ENCODE results near the gene ZBTB11. TPM values are rescaled to one million over a fixed set of nuclear protein-coding genes. Genes with fewer than 3 reads are reported as not detected.
A peak's percentile ranks its signal among the peaks of the same experiment; 100 is the strongest.

ZBTB11 gene
- total and polyA plus RNA-seq, 9 of the 15 experiments (the other 6 are each of a cell fraction or from before 2014, with no cell fraction given) = 6.2 to 31.9 (median 21.4) TPM

DNA sequence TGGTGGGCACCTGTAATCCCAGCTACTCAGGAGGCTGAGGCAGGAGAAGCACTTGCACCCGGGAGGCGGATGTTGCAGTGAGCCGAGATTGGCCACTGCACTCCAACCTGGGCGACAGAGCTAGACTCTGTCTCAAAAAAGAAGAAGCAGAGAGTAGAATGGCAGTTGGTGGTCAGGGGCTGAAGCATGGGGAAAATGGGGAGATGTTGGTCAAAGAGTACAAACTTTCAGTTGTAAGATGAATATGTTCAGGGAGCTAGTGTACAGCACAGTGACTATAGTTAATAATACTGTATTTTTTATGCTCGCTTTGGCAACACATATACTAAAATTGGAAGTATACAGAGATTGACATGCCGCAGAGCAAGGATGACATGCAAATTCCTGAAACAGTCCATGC is 61.4 kb downstream of the ZBTB11 start:
- CTCF ChIA-PET (ENCODE audit: low intra/inter-chr PET ratio) = no interaction called here
- in situ Hi-C loops (cut with MboI) (no loop called here), intact Hi-C loops (cut with micrococcal nuclease) (no loop called here)
- Histone ChIP-seq H3K4me1 (replicated peaks in 1 of 2; ENCODE audit: control insufficient read depth in 2 of 2, insufficient read depth in 2 of 2, low read length in 2 of 2) (peaks cover 0 to 4% of the 10 kb centered on the region in 2 experiments; a peak in 2 of 5 replicates), H3K9ac (ENCODE audit: insufficient read depth in 1 of 2, low read depth in 2 of 2, low read length in 2 of 2) (no peak overlapping the region), H4K20me1 (replicated peaks; ENCODE audit: control insufficient read depth, insufficient read depth, low read length) (no peaks in the 10 kb centered on the region; the same call in 1 of the 2 replicates), H3K9me3 (replicated peaks; ENCODE audit: control insufficient read depth, insufficient read depth, low read depth, low read length) (no peaks in the 10 kb centered on the region), H3K79me2 (ENCODE audit: control insufficient read depth, insufficient read depth, low read length) (no peaks in the 10 kb centered on the region; the same call in 1 of the 3 replicates), H3K36me3 (ENCODE audit: control insufficient read depth, insufficient read depth, low read length) (peaks cover 32% of the 10 kb centered on the region; the same call in 2 of the 3 replicates), H3K4me3 (no peak overlapping the region), H3K27me3 (ENCODE audit: control insufficient read depth in 2 of 2, insufficient read depth in 2 of 2, low read length in 2 of 2) (no peaks in the 10 kb centered on the region), H3K4me2 (ENCODE audit: insufficient read depth, low read length) (no peak overlapping the region), H3K27ac (ENCODE audit: extremely low read depth, low read depth, low read length) (no peak overlapping the region), H2AFZ (ENCODE audit: low read depth, low read length) (no peak overlapping the region), H3K9me1 (ENCODE audit: control insufficient read depth, insufficient read depth, low read length) (no peaks in the 10 kb centered on the region)
- TF ChIP-seq MTA3 (IDR thresholded peaks at IDR 0.05; ENCODE audit: borderline replicate concordance) (no peak), ZNF217 (CRISPR knock-in tag; IDR thresholded peaks at IDR 0.05) (no peak), RREB1 (CRISPR knock-in tag; IDR thresholded peaks at IDR 0.05) (no peak), POLR2G (IDR thresholded peaks at IDR 0.05; ENCODE audit: low read depth, low read length) (0 out of 2 replicates have a peak, but pooled peaks have one; percentile 19), TCF7L2 (IDR thresholded peaks at IDR 0.05; ENCODE audit: low read depth, low read length) (no peak), VEZF1 (CRISPR knock-in tag; IDR thresholded peaks at IDR 0.05) (no peak), CHAMP1 (IDR thresholded peaks at IDR 0.05) (no peak)
- TF ChIP-seq, protein P1, sequence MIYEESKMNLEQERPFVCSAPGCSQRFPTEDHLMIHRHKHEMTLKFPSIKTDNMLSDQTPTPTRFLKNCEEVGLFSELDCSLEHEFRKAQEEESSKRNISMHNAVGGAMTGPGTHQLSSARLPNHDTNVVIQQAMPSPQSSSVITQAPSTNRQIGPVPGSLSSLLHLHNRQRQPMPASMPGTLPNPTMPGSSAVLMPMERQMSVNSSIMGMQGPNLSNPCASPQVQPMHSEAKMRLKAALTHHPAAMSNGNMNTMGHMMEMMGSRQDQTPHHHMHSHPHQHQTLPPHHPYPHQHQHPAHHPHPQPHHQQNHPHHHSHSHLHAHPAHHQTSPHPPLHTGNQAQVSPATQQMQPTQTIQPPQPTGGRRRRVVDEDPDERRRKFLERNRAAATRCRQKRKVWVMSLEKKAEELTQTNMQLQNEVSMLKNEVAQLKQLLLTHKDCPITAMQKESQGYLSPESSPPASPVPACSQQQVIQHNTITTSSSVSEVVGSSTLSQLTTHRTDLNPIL (CRISPR knock-in tag; IDR thresholded peaks at IDR 0.05) = no peak
- no peak for FAIRE-seq
- no TSS peak for BruUV-seq (replicated peaks)
- no peak for ATAC-seq
- DNase-seq (ENCODE audit: extremely low read depth in 1 of 4, low spot score in 3 of 4) = no peak
- 100% methylated on average over 3 of the region's 6 CpGs for WGBS (ENCODE audit: insufficient coverage, low coverage, missing lambda C conversion rate)
- POLR2A ChIA-PET = no interaction called here

Data from K562 (cell line).